HG03025 (cell line): ENCODE measurements around the gene ADCY6.

ENCODE experiments used
- ATAC-seq: cut with Tn5 transposase; IDR thresholded peaks from one replicate; pipeline ENCODE4 v1.9.1; 2021; ENCODE audit warnings: mild to moderate bottlenecking, moderate library complexity; ENCODE audit not compliant: unreplicated experiment, low FRiP score

ADCY6 gene

DNA sequence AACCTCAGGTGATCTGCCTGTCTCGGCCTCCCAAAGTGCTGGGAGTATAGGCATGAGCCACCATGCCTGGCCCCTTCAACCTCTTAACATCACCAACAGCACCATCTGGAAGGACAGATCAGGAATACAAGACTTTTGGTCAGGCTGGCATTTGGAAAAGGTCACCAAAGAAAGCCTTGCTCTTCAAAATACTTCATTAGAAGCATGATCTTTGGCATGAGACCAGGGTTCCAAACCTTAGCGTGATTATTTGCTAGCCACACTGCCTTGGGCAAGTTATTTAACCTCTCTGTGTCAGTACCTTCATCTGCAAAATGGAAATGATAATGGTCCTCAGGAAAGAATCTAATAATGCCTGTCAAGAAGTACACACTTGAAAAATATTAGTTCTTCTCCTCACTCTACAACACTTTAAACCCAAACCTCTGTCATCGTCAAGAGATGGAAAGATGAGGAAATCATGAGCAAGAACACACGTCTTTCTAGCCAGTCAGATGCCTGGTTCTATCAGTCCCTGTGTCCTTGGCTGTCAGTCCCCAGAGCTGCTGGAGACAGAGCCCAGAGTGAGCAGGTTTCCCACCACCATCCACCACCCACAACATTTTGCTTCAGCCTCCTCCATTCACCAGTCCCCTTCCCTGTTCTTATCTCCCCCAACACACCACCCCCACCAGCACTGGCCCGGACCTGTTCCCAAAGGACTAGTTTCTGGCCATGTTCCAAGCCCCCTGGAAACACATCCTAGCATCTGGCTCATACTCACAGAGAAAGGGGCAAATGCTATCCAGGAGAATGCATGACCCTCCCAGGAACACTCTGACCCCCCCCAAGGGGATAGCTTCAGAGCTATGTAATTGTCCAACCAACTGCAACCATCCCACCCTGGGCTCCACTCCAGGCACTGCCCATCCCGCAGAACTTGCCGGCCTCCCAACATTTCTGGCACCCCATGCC lies 2.0 kb downstream of the ADCY6 start:
- ATAC-seq = no peak

- ATAC-seq = no peak
These were observed 5.5 kb downstream of the ADCY6 start for GRCh38 chr12:48783432-48783831.

DNA sequence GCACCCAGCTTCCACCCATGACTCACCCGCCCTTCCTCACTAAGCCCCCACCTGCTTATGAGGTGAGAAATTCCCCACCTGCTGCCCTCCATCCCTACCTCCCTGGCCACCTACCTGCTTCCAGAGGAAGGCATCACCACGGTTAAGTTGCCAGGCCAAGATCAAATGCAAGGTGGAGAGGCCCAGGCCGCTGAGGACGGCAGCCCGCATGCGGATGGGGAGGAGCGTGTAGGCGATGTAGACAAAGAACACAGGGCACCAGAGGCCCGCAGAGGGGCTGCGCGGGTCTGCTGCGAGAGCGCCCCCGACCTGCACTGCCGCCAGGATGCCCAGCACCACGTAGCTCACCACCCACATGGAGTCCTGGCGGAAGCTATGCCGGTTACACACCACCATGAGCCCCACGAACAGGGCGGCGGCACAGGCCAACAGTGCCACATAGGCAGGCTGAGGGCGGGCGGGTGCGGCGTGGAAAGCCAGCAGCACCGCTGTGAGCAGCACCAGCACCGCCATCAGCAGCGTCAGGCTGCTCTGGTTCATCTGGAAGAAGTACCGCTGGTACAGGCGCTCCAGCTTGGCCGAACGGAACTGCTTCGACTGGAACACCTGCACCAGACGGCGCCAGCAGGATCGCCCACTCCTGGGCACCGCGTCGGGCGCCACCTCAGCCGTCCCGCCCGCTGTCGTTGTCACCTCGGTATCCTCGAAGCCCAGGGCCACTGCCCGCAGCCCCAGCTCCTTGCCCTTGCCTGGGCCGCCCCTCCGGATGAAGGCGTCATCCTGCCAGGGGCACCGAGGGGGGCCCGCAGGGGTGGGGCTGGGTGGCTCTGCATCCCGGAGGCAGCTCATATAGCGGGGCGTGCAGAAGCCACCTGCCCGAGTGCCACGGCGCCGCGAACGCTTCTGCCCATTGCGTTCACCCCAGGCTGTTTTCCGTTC lies 6.2 kb downstream of the ADCY6 start:
- ATAC-seq = no peak

DNA sequence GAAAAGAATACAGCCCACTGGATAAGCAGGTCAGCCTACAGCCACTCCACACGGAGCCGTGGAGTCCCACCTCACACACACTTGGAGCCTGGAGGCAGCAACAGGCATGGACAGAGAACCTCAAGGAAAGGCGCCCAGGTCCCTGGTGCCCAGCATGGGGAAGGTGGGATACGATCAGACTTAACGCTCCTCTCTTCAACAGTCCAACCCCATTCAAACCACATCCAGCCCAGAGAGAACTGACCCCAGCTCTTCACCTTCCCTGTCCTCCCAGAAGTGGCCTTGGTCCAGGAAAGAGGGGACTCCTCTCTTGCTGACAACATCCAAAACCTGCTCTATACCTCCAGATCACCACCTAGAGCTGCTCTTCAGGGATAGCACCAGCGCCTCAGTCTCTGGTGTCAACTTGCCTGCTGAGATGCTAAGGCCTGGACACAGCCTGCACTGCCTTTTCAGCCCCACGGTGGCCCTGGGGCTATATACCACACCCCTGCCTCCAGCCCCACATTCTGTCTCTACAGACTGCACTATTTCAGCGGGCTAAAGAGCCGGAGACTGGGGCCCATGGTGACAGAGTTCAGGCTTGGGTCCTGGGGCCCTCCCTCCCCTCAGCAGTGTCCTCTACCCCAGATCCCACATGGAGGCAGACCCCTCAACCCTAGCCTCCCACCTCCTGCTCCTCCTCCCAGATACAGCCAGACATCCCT lies 7.0 kb downstream of the ADCY6 start:
- ATAC-seq = no peak

DNA sequence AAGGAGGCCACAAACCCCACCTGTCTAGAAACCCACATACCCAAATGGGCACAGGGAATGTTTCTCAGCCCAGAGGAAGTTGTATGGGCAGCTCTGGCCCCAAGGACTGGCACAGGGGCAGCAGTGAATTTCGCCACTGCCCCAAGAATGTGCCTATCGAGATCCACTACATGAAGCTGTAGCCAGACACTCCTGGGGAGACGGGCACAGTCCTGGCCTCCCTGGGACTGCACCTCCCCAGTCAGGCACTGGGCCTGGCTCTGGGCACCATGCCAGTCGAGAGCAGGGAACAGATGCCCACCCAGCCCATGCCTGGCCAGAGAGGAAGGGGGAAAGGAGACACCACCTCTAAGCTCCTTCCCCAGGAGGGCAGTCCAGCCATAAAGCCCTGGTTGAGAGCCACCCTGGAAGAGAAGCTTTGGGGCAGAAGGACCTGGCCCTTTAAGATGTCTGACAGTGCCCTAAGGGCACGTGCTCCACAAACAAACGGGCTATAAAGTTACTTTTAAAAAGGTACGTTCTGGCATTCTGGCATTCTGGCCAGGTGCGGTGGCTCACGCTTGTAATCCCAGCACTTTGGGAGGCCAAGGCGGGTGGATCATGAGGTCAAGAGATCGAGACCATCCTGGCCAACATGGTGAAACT lies 8.4 kb downstream of the ADCY6 start:
- ATAC-seq = no peak

- no peak for ATAC-seq
These were observed 9.0 kb downstream of the ADCY6 start for GRCh38 chr12:48779869-48780268.

DNA sequence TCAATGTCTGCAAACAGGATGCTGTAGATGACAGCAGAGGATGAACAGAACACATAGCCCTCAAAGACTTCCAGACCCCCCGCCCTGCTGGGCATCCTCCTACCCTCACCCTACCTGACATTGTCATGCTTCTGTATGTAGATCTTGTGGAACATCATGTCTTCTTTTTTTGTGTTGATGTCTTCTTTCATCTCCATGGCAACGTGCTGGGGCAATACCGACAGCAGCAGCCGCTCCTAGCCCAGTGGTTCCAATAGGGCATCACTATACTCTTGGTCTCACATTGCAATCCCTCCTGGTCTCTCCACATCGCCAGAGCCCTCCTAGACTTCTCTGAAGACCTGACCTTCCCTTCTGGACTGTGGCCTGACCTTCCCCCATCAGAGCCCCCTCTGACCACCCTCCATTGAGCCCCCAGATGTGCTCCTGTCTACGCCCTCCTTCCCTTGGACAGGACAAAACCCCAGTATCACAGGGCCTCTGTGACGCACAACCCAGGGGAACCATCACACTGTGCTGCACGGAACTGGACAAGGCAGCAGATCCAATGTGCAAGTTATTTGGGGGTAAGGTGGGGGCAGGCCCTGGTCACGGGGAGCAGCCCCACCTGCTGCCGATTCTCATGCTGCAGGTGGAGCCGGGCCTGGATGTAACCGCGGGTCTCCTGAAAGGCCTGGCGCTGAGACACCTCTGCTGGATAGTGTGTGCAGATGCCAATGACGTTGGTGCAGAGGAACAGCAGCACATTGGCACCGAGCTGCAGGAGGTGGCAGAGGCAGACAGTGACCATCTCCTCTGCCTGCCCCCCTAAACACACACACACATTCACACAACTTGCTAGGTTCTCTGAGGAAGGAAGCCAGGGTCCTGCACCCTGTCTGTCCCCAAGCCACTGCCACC lies 11.1 kb downstream of the ADCY6 start:
- no peak for ATAC-seq

GRCh38 chr12:48776956-48777355 lies 11.9 kb downstream of the ADCY6 start:
- no peak for ATAC-seq

- no peak for ATAC-seq
These were observed 12.8 kb downstream of the ADCY6 start for GRCh38 chr12:48775991-48776649.

DNA sequence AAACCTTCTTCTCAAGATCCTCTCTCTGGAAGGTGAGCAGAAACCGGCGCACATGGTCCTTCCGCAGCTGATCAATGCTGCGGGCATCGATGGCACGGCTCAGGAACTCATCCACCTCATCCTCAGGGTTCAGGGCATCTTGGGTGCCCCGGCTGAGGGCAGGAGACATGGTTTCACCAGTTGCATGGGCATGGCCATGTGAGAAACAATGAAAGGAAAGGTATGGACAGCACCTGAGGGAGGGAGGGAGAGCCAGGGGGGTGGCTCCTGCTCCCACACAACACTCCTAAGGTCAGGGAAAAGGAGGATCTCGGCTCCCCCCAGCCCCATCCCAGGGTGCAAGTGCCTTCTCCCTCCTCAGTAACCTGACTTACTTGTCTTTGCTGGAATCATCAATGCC lies 13.6 kb downstream of the ADCY6 start:
- no peak for ATAC-seq

GRCh38 chr12:48774516-48774915 lies 14.4 kb downstream of the ADCY6 start:
- ATAC-seq = no peak

DNA sequence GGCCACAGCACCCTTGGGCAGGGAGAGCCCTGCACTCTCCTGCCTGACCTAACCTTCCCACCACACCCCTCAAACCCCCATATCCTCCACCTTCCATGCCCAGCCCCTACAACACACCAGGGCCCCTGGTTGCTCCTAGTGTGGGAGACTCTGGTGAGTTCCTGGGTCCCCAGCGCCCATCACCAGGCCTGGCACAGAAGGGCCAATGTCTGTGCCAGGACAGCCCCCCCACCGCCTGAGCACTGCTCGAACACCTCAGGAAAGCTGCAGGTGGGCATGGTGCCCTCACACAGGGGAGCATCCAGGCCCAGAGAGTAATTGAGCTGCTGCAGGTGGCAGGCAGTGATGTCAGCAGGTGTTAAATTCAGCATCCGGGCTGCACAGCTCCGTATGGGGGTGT lies 15.2 kb downstream of the ADCY6 start:
- no peak for ATAC-seq

GRCh38 chr12:48771588-48772112 lies 17.2 kb downstream of the ADCY6 start:
- ATAC-seq = no peak

DNA sequence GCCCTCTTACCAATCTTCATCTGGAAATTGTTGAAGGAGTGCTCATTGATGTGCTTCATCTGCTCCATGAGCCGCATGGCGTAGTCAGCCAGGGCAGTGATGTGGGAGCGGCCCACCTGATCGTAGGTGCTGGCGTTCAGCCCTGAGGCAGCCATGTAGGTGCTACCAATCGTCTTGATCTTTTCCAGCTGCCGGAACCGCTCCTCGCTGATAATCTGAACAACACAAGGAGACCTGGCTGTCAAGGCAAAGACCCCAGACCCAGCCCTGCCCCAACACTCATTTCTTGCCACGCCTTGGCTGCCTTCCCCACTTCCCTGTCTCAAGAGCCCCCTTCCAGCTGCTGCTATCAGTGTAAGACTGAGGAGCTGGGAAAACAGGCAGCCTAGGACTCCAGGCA lies 18.1 kb downstream of the ADCY6 start:
- no peak for ATAC-seq

GRCh38 chr12:48768736-48769135 lies 20.2 kb downstream of the ADCY6 start:
- no peak for ATAC-seq

DNA sequence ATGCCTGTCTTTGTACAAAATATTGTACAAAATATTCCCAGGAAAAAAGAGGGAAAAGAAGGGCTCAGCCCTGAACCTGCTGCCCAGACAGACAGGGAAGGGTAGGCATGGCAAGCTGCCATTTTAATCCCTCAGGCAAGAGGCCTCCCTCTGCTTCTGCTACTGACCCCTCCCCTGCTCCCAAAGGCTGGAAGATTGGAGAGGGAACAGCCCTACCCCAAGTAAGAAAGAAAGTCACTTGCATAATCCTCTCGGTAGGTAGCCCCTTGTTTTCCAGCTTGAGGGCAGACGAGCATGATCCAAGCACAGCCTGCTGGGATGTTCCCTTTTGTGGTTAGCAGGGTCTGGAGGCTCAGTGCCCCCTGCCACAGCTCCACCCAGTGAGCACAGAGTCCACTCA lies 20.7 kb downstream of the ADCY6 start:
- ATAC-seq = no peak

- no peak for ATAC-seq
These were observed 21.4 kb downstream of the ADCY6 start for GRCh38 chr12:48767521-48767920.

GRCh38 chr12:48767047-48767446 lies 21.8 kb downstream of the ADCY6 start:
- ATAC-seq = no peak
